NCI-H2227 (cell line): Measurements from ENCODE around the gene CLDND2.

ENCODE experiments used
- DNase-seq: peaks from one replicate; lab custom pipeline; 2025; ENCODE audit not compliant: unreplicated experiment; lab: John Stamatoyannopoulos, UW

The CLDND2 gene

GRCh38 chr19:51331716-51332115, 37.1 kb downstream of the CLDND2 start:
- DNase-seq: no peak

GRCh38 chr19:51331193-51331592, 37.6 kb downstream of the CLDND2 start:
- no peak for DNase-seq

GRCh38 chr19:51330366-51330765, 38.4 kb downstream of the CLDND2 start:
- no peak for DNase-seq

- no peak for DNase-seq
Observed at GRCh38 chr19:51329411-51329810, 39.4 kb downstream of the CLDND2 start.

GRCh38 chr19:51327066-51328001, 41.5 kb downstream of the CLDND2 start:
- DNase-seq: no peak

GRCh38 chr19:51326216-51327065, 42.4 kb downstream of the CLDND2 start:
- no peak for DNase-seq

GRCh38 chr19:51325161-51325976, 43.4 kb downstream of the CLDND2 start:
- DNase-seq: no peak

- no peak for DNase-seq
Observed at GRCh38 chr19:51324167-51324481, 44.7 kb downstream of the CLDND2 start.

- DNase-seq: no peak
Observed at GRCh38 chr19:51323481-51324166, 45.2 kb downstream of the CLDND2 start.

GRCh38 chr19:51321799-51322198, 47.0 kb downstream of the CLDND2 start:
- DNase-seq: no peak

- DNase-seq: peak; percentile 41
Observed at GRCh38 chr19:51320280-51320657, 48.5 kb downstream of the CLDND2 start.

GRCh38 chr19:51319649-51320279, 49.0 kb downstream of the CLDND2 start:
- peak; percentile 26 for DNase-seq

- DNase-seq: no peak
Observed at GRCh38 chr19:51318687-51319648, 49.8 kb downstream of the CLDND2 start.

- no peak for DNase-seq
Observed at GRCh38 chr19:51317968-51318367, 50.8 kb downstream of the CLDND2 start.

GRCh38 chr19:51317376-51317775, 51.4 kb downstream of the CLDND2 start:
- DNase-seq: no peak
